ENCODE measurements around the gene FXR2. TPM values are rescaled to one million over a fixed set of nuclear protein-coding genes. Genes with fewer than 3 reads are reported as not detected.

FXR2 gene
- total and polyA plus RNA-seq, 4 donors = 6.8 to 18.3 (median 14.8) TPM

DNA sequence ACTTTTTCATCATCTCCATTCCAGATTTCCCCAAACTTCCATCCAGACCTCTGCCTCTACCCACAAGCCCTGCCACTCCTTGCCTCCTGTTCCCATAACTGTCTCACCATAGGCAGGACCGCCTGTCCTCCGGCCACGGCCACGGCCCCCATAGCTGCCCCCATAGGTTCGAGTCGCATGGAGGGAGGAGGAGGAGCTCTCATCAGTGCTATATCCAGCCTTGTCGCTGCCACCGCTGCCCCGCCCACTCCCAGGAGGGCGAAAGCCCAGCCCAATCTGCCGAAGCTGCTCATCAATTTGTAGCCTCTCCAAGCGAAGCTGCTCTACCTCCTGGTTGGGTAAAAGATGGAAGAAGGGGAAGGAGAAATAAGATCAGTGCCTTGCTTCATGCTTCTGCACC, 21.4 kb downstream of the FXR2 start:
- no peak for DNase-seq (ENCODE audit: low spot score)

DNA sequence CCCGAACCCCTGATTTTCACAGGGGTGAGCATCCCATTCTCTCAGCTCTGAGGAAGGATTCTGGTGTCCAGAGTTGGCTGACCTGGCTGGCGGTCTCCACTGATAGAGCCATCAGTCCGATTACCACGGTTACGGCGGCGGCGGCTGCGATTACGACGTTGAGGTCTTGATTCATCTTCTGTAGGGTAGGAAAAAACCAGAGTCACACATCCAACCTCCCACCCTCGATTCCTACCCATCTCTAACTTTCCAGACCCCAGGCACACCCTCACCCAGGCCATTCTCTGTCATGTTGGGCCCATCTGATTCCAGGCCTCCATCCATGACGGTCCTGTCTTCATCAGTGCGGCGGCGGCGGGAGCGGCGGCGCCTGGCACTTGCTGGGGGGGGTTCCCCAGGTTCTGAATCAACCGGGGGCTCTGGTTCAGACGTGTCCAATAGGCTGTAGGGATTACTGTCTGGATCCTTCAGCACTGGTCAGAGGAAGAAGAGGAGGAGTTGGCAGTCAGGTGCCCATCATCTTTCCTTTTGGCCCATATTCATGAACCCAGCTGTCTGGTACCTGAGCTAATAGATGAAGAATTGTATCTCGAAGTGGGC, 22.2 kb downstream of the FXR2 start:
- Histone ChIP-seq H3K9me3 (ENCODE audit: control insufficient read depth in 4 of 4, low read length in 3 of 4) (no peaks in the 10 kb centered on the region), H3K36me3 (ENCODE audit: control insufficient read depth in 4 of 4, insufficient read depth in 3 of 4, low read depth in 1 of 4, low read length in 3 of 4) (peaks cover 22 to 71% (median 51%) of the 10 kb centered on the region in 4 donors), H3K4me3 (ENCODE audit: low read depth in 1 of 3, low read length in 3 of 3) (no peak overlapping the region), H3K9ac (ENCODE audit: low read depth in 1 of 2, low read length in 2 of 2) (no peak overlapping the region), H3K4me1 (ENCODE audit: control insufficient read depth in 4 of 4, insufficient read depth in 4 of 4, low read length in 3 of 4) (peaks cover 0 to 5% (median 0%) of the 10 kb centered on the region in 4 donors), H3K27ac (ENCODE audit: low read depth in 1 of 2, low read length in 2 of 2) (no peak overlapping the region), H3K27me3 (ENCODE audit: control insufficient read depth in 4 of 4, insufficient read depth in 4 of 4, low read length in 3 of 4) (no peaks in the 10 kb centered on the region)
- WGBS = 94% methylated on average over 23 of the region's 23 CpGs
- no peak for DNase-seq (ENCODE audit: low spot score)
- TF ChIP-seq ATF3 (IDR thresholded peaks at IDR 0.05) (no peak), FOXA2 (IDR thresholded peaks at IDR 0.05) (no peak), FOXA1 (IDR thresholded peaks at IDR 0.05) (no peak), RXRA (IDR thresholded peaks at IDR 0.05) (no peak), HNF4A (conservative IDR thresholded peaks at IDR 0.05) (no peak), JUND (IDR thresholded peaks at IDR 0.05) (no peak)
- TF ChIP-seq, protein P1, sequence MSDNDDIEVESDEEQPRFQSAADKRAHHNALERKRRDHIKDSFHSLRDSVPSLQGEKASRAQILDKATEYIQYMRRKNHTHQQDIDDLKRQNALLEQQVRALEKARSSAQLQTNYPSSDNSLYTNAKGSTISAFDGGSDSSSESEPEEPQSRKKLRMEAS (IDR thresholded peaks at IDR 0.05) = no peak
- TF ChIP-seq, protein P2, sequence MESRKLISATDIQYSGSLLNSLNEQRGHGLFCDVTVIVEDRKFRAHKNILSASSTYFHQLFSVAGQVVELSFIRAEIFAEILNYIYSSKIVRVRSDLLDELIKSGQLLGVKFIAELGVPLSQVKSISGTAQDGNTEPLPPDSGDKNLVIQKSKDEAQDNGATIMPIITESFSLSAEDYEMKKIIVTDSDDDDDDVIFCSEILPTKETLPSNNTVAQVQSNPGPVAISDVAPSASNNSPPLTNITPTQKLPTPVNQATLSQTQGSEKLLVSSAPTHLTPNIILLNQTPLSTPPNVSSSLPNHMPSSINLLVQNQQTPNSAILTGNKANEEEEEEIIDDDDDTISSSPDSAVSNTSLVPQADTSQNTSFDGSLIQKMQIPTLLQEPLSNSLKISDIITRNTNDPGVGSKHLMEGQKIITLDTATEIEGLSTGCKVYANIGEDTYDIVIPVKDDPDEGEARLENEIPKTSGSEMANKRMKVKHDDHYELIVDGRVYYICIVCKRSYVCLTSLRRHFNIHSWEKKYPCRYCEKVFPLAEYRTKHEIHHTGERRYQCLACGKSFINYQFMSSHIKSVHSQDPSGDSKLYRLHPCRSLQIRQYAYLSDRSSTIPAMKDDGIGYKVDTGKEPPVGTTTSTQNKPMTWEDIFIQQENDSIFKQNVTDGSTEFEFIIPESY (IDR thresholded peaks at IDR 0.05) = no peak
- TF ChIP-seq, protein P3, sequence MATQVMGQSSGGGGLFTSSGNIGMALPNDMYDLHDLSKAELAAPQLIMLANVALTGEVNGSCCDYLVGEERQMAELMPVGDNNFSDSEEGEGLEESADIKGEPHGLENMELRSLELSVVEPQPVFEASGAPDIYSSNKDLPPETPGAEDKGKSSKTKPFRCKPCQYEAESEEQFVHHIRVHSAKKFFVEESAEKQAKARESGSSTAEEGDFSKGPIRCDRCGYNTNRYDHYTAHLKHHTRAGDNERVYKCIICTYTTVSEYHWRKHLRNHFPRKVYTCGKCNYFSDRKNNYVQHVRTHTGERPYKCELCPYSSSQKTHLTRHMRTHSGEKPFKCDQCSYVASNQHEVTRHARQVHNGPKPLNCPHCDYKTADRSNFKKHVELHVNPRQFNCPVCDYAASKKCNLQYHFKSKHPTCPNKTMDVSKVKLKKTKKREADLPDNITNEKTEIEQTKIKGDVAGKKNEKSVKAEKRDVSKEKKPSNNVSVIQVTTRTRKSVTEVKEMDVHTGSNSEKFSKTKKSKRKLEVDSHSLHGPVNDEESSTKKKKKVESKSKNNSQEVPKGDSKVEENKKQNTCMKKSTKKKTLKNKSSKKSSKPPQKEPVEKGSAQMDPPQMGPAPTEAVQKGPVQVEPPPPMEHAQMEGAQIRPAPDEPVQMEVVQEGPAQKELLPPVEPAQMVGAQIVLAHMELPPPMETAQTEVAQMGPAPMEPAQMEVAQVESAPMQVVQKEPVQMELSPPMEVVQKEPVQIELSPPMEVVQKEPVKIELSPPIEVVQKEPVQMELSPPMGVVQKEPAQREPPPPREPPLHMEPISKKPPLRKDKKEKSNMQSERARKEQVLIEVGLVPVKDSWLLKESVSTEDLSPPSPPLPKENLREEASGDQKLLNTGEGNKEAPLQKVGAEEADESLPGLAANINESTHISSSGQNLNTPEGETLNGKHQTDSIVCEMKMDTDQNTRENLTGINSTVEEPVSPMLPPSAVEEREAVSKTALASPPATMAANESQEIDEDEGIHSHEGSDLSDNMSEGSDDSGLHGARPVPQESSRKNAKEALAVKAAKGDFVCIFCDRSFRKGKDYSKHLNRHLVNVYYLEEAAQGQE (IDR thresholded peaks at IDR 0.05) = no peak
- TF ChIP-seq, protein P4, sequence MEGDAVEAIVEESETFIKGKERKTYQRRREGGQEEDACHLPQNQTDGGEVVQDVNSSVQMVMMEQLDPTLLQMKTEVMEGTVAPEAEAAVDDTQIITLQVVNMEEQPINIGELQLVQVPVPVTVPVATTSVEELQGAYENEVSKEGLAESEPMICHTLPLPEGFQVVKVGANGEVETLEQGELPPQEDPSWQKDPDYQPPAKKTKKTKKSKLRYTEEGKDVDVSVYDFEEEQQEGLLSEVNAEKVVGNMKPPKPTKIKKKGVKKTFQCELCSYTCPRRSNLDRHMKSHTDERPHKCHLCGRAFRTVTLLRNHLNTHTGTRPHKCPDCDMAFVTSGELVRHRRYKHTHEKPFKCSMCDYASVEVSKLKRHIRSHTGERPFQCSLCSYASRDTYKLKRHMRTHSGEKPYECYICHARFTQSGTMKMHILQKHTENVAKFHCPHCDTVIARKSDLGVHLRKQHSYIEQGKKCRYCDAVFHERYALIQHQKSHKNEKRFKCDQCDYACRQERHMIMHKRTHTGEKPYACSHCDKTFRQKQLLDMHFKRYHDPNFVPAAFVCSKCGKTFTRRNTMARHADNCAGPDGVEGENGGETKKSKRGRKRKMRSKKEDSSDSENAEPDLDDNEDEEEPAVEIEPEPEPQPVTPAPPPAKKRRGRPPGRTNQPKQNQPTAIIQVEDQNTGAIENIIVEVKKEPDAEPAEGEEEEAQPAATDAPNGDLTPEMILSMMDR (IDR thresholded peaks at IDR 0.05; ENCODE audit: low read depth, low read length, missing input control) = no peak

More for the DNA sequence above, 21.4 kb downstream of the FXR2 start:
- H3K9ac ChIP-seq (ENCODE audit: low read depth in 1 of 2, low read length in 2 of 2) = no peak overlapping the region
- H3K4me3 ChIP-seq (ENCODE audit: low read depth in 1 of 3, low read length in 3 of 3) = no peak overlapping the region
- H3K27ac ChIP-seq (ENCODE audit: low read depth in 1 of 2, low read length in 2 of 2) = no peak overlapping the region
- peaks cover 19 to 70% (median 52%) of the 10 kb centered on the region in 4 donors for H3K36me3 ChIP-seq (ENCODE audit: control insufficient read depth in 4 of 4, insufficient read depth in 3 of 4, low read depth in 1 of 4, low read length in 3 of 4)
- 93% methylated on average over 12 of the region's 12 CpGs for WGBS
- TF ChIP-seq FOXA2 (IDR thresholded peaks at IDR 0.05) = no peak
- TF ChIP-seq YY1 (IDR thresholded peaks at IDR 0.05) = no peak
- H3K27me3 ChIP-seq (ENCODE audit: control insufficient read depth in 4 of 4, insufficient read depth in 4 of 4, low read length in 3 of 4) = no peaks in the 10 kb centered on the region
- peaks cover 0 to 5% (median 0%) of the 10 kb centered on the region in 4 donors for H3K4me1 ChIP-seq (ENCODE audit: control insufficient read depth in 4 of 4, insufficient read depth in 4 of 4, low read length in 3 of 4)
- H3K9me3 ChIP-seq (ENCODE audit: control insufficient read depth in 4 of 4, low read length in 3 of 4) = no peaks in the 10 kb centered on the region

Data from liver (tissue), 9 donors.